A549 (cell line): ENCODE results near the gene CACNA1D.

Experiments
- CHD2 ChIP-seq: fragments of 150-350 bp; IDR thresholded peaks from 2 replicates; pipeline ENCODE4 v1.6.1; 2014; ENCODE audit warnings: low read length; ENCODE audit not compliant: partially characterized antibody
- HMGXB4 ChIP-seq: fragments of 250-450 bp; sonication (Bioruptor Pico); IDR thresholded peaks from 2 replicates; pipeline ENCODE4 v1.5.0; 2021; ENCODE audit warnings: mild to moderate bottlenecking, moderate library complexity, borderline replicate concordance
- MAX ChIP-seq: IDR thresholded peaks from 2 replicates; pipeline ENCODE4 v1.6.1; 2012
- NFE2L2 ChIP-seq: fragments of 150-350 bp; conservative IDR thresholded peaks from 2 replicates; pipeline ENCODE4 v1.6.1; 2014; ENCODE audit warnings: low read length
- POLR2A ChIP-seq: IDR thresholded peaks from 2 replicates; pipeline ENCODE4 v1.6.1; 2012; ENCODE audit warnings: mild to moderate bottlenecking, low read length
- POLR2AphosphoS2 ChIP-seq: conservative IDR thresholded peaks from 2 replicates; pipeline ENCODE4 v1.6.1; 2012; ENCODE audit warnings: low read length, improper control_type of control experiment, inconsistent platforms
- REST ChIP-seq: fragments of 200-600 bp; sonication (generic); IDR thresholded peaks from 2 replicates; pipeline ENCODE4 v1.6.1; 2016; ENCODE audit warnings: antibody characterized with exemption, mild to moderate bottlenecking, moderate library complexity
- RFX5 ChIP-seq: fragments of 450-650 bp; IDR thresholded peaks from 2 replicates; pipeline ENCODE4 v1.7.1; 2014; ENCODE audit warnings: antibody characterized with exemption, mild to moderate bottlenecking, moderate library complexity
- SREBF2 ChIP-seq: fragments of 450-650 bp; IDR thresholded peaks from 2 replicates; pipeline ENCODE4 v1.6.1; 2014; ENCODE audit warnings: mild to moderate bottlenecking, moderate library complexity
- ZFP36 ChIP-seq: fragments of 450-650 bp; IDR thresholded peaks from 2 replicates; pipeline ENCODE4 v1.6.1; 2014; ENCODE audit warnings: borderline replicate concordance; ENCODE audit not compliant: partially characterized antibody
- TF ChIP-seq, protein P1 (sequence below): fragments of >200 bp; sonication (Bioruptor Twin); formaldehyde crosslinking; IDR thresholded peaks from 3 replicates; pipeline ENCODE4 v1.5.1; 2016

GRCh38 chr3:53675942-53676341 lies 181.5 kb downstream of the CACNA1D start:
- TF ChIP-seq, protein P1, sequence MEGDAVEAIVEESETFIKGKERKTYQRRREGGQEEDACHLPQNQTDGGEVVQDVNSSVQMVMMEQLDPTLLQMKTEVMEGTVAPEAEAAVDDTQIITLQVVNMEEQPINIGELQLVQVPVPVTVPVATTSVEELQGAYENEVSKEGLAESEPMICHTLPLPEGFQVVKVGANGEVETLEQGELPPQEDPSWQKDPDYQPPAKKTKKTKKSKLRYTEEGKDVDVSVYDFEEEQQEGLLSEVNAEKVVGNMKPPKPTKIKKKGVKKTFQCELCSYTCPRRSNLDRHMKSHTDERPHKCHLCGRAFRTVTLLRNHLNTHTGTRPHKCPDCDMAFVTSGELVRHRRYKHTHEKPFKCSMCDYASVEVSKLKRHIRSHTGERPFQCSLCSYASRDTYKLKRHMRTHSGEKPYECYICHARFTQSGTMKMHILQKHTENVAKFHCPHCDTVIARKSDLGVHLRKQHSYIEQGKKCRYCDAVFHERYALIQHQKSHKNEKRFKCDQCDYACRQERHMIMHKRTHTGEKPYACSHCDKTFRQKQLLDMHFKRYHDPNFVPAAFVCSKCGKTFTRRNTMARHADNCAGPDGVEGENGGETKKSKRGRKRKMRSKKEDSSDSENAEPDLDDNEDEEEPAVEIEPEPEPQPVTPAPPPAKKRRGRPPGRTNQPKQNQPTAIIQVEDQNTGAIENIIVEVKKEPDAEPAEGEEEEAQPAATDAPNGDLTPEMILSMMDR: no peak
- no peak for TF ChIP-seq NFE2L2
- no peak for TF ChIP-seq POLR2A
- no peak for TF ChIP-seq SREBF2
- TF ChIP-seq CHD2: no peak
- TF ChIP-seq ZFP36: no peak
- no peak for TF ChIP-seq HMGXB4 (CRISPR knock-in tag)
- no peak for TF ChIP-seq MAX
- TF ChIP-seq POLR2AphosphoS2: no peak
- no peak for TF ChIP-seq RFX5
- no peak for TF ChIP-seq REST
